Neural progenitor cell (in vitro differentiated cells): ENCODE measurements around the gene EDEM1. TPM values are rescaled to one million over a fixed set of nuclear protein-coding genes. Genes with fewer than 3 reads are reported as not detected.

Experiments
- DNase-seq: peaks from one replicate; pipeline ENCODE4 v3.0.0-alpha.2; 2016; ENCODE audit warnings: low spot score
- H2AFZ ChIP-seq: fragments of 200-600 bp; sonication (generic); replicated peaks from 2 replicates; pipeline ENCODE4 v1.6.1; 2016; ENCODE audit warnings: antibody characterized with exemption
- H3F3A ChIP-seq: fragments of 200-600 bp; sonication (generic); 2 replicates; pipeline ENCODE4 v1.6.1; 2016; ENCODE audit warnings: antibody characterized with exemption, low read depth
- H3K27ac ChIP-seq: fragments of 200-600 bp; sonication (generic); 2 replicates; pipeline ENCODE4 v1.5.1; 2016; ENCODE audit warnings: mild to moderate bottlenecking
- H3K27me3 ChIP-seq: fragments of 200-600 bp; sonication (generic); 2 replicates; pipeline ENCODE4 v1.6.1; 2016; ENCODE audit warnings: mild to moderate bottlenecking, moderate library complexity
- H3K36me3 ChIP-seq: fragments of 200-600 bp; sonication (generic); 2 replicates; pipeline ENCODE4 v1.5.1; 2016
- H3K4me1 ChIP-seq: fragments of 200-600 bp; sonication (generic); 2 replicates; pipeline ENCODE4 v1.6.1; 2016; ENCODE audit warnings: mixed run types
- H3K4me2 ChIP-seq: fragments of 200-600 bp; sonication (generic); 2 replicates; pipeline ENCODE4 v1.6.1; 2016
- H3K4me3 ChIP-seq: fragments of 200-600 bp; sonication (generic); 2 replicates; pipeline ENCODE4 v1.5.1; 2016
- H3K79me2 ChIP-seq: fragments of 200-600 bp; sonication (generic); 2 replicates; pipeline ENCODE4 v1.6.1; 2016; ENCODE audit warnings: low read depth
- H3K9ac ChIP-seq: fragments of 200-600 bp; sonication (generic); 2 replicates; pipeline ENCODE4 v1.6.1; 2016
- H3K9me3 ChIP-seq: fragments of 200-600 bp; sonication (generic); 2 replicates; pipeline ENCODE4 v1.5.1; 2016; ENCODE audit warnings: low read depth
- H4K20me1 ChIP-seq: fragments of 200-600 bp; sonication (generic); 2 replicates; pipeline ENCODE4 v1.6.1; 2016; ENCODE audit warnings: low read depth
- H3K27ac Mint-ChIP-seq: 3 replicates; pipeline ENCODE4 v1.8.0; 2021; ENCODE audit warnings: mixed read lengths
- H3K27me3 Mint-ChIP-seq: 2 replicates; pipeline ENCODE4 v1.8.0; 2022; ENCODE audit warnings: low read depth, mild to moderate bottlenecking, inconsistent platforms, moderate library complexity, mixed read lengths; ENCODE audit not compliant: insufficient read depth
- H3K36me3 Mint-ChIP-seq: 3 replicates; pipeline ENCODE4 v1.8.0; 2021; ENCODE audit warnings: mixed read lengths
- H3K4me1 Mint-ChIP-seq: 3 replicates; pipeline ENCODE4 v1.8.0; 2021; ENCODE audit warnings: mixed read lengths
- H3K4me3 Mint-ChIP-seq: 3 replicates; pipeline ENCODE4 v1.8.0; 2021; ENCODE audit warnings: mild to moderate bottlenecking, moderate library complexity, mixed read lengths
- H3K9me3 Mint-ChIP-seq: 3 replicates; pipeline ENCODE4 v1.8.0; 2020; ENCODE audit warnings: mixed read lengths
- EZH2 ChIP-seq: fragments of 200-600 bp; sonication (generic); IDR thresholded peaks from 2 replicates; pipeline ENCODE4 v1.6.1; 2017; ENCODE audit warnings: antibody characterized with exemption, mild to moderate bottlenecking, moderate library complexity
- EZH2phosphoT487 ChIP-seq: fragments of 200-600 bp; sonication (generic); IDR thresholded peaks from 2 replicates; pipeline ENCODE4 v1.6.1; 2017; ENCODE audit warnings: antibody characterized with exemption
- total RNA-seq: library from RNA; depleted of rRNA; stranded (reverse); fragments of >200 nt; gene quantifications from 2 replicates; pipeline ENCODE4 v1.2.3, GENCODE V29; 2015; ENCODE audit warnings: low replicate concordance
- TF ChIP-seq, protein P1 (sequence below): fragments of 200-600 bp; sonication (generic); IDR thresholded peaks from 2 replicates; pipeline ENCODE4 v1.5.1; 2017; ENCODE audit warnings: antibody characterized with exemption, mild to moderate bottlenecking

Gene EDEM1
- total RNA-seq, 1 donor from 2014 or later = 11.8 TPM

DNA sequence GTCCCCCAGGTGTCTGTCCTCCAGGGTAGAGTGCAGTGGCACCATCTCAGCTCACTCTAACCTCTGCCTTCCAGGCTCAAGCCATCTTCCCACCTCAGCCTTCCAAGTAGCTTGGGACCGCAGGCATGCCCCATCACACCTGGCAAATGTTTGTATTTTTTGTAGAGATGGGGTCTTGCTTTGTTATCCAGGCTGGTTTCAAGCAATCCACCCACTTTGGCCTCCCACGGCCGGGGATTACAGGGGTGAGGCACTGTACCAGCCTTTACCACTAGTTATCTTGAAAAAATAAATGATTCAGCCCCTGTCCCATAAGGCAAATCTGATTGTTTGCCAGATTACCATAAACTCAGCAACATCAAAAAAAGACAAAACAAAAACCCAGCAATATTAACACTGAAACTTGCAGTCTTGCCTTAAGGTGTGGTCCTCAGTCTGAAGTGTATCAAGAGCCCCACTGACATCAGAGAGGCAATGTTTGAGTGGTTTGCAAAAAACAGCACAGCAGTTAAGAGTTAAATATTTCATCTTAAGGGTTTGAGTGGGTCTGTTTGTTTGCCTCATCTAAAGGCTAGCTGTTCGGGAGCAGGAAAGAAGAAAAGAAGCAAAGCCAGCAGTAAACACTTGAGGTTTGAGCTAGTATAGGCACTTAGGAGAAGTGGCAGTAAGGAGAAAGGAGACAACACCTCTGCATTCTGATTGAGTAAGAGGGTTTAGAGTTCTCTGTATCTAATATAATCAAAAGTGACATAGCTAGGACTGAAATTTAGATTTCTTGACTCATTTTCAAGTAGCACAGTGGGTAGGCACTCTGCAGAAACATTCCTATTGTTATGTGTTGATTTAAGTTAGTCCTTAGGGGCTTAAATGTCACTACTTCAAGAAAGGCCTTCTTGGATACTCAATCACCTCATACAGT lies 26.3 kb upstream of the EDEM1 start:
- Histone ChIP-seq H3K79me2 (peaks cover 97% of the 10 kb centered on the region), H3K27ac (peak overlapping the region; percentile 48), H3K4me1 (peaks cover 38% of the 10 kb centered on the region), H4K20me1 (peaks cover 15% of the 10 kb centered on the region), H3K9ac (no peak overlapping the region), H3K27me3 (no peaks in the 10 kb centered on the region), H3F3A (peaks cover 19% of the 10 kb centered on the region), H2AFZ (no peak overlapping the region), H3K4me2 (peak overlapping the region; percentile 36), H3K4me3 (no peak overlapping the region), H3K9me3 (no peaks in the 10 kb centered on the region), H3K36me3 (no peaks in the 10 kb centered on the region)
- Mint-ChIP-seq H3K9me3 (no peaks in the 10 kb centered on the region), H3K27ac (no peak overlapping the region), H3K4me3 (no peak overlapping the region), H3K4me1 (peaks cover 23% of the 10 kb centered on the region), H3K36me3 (peaks cover 4% of the 10 kb centered on the region), H3K27me3 (no peaks in the 10 kb centered on the region)
- no peak for DNase-seq
- TF ChIP-seq EZH2phosphoT487 (no peak), EZH2 (no peak)
- TF ChIP-seq, protein P1, sequence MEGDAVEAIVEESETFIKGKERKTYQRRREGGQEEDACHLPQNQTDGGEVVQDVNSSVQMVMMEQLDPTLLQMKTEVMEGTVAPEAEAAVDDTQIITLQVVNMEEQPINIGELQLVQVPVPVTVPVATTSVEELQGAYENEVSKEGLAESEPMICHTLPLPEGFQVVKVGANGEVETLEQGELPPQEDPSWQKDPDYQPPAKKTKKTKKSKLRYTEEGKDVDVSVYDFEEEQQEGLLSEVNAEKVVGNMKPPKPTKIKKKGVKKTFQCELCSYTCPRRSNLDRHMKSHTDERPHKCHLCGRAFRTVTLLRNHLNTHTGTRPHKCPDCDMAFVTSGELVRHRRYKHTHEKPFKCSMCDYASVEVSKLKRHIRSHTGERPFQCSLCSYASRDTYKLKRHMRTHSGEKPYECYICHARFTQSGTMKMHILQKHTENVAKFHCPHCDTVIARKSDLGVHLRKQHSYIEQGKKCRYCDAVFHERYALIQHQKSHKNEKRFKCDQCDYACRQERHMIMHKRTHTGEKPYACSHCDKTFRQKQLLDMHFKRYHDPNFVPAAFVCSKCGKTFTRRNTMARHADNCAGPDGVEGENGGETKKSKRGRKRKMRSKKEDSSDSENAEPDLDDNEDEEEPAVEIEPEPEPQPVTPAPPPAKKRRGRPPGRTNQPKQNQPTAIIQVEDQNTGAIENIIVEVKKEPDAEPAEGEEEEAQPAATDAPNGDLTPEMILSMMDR = no peak

GRCh38 chr3:5162102-5162501 lies 25.4 kb upstream of the EDEM1 start:
- H3F3A ChIP-seq = peaks cover 19% of the 10 kb centered on the region
- no peaks in the 10 kb centered on the region for H3K27me3 ChIP-seq
- H3K4me2 ChIP-seq = no peak overlapping the region
- DNase-seq = peak; percentile 13
- H2AFZ ChIP-seq = no peak overlapping the region
- Mint-ChIP-seq H3K9me3 (no peaks in the 10 kb centered on the region), H3K27me3 (no peaks in the 10 kb centered on the region), H3K4me1 (peaks cover 23% of the 10 kb centered on the region), H3K36me3 (no peaks in the 10 kb centered on the region), H3K27ac (no peak overlapping the region), H3K4me3 (no peak overlapping the region)
- peaks cover 15% of the 10 kb centered on the region for H4K20me1 ChIP-seq
- H3K4me3 ChIP-seq = no peak overlapping the region
- H3K9ac ChIP-seq = no peak overlapping the region
- no peak overlapping the region for H3K27ac ChIP-seq
- H3K36me3 ChIP-seq = no peaks in the 10 kb centered on the region
- H3K79me2 ChIP-seq = peaks cover 97% of the 10 kb centered on the region
- H3K9me3 ChIP-seq = no peaks in the 10 kb centered on the region
- H3K4me1 ChIP-seq = peaks cover 38% of the 10 kb centered on the region
- TF ChIP-seq, protein P1 = no peak
- no peak for TF ChIP-seq EZH2phosphoT487

GRCh38 chr3:5165698-5166097 lies 21.8 kb upstream of the EDEM1 start:
- Histone ChIP-seq H3K79me2 (peaks cover 85% of the 10 kb centered on the region), H2AFZ (no peak overlapping the region), H3K4me1 (peaks cover 26% of the 10 kb centered on the region), H3K4me2 (no peak overlapping the region), H3F3A (peaks cover 13% of the 10 kb centered on the region), H3K9ac (no peak overlapping the region), H3K9me3 (no peaks in the 10 kb centered on the region), H3K4me3 (no peak overlapping the region), H4K20me1 (peaks cover 15% of the 10 kb centered on the region), H3K36me3 (no peaks in the 10 kb centered on the region), H3K27me3 (no peaks in the 10 kb centered on the region), H3K27ac (no peak overlapping the region)
- Mint-ChIP-seq H3K9me3 (no peaks in the 10 kb centered on the region), H3K4me1 (peaks cover 15% of the 10 kb centered on the region), H3K36me3 (no peaks in the 10 kb centered on the region), H3K27me3 (no peaks in the 10 kb centered on the region), H3K27ac (no peak overlapping the region), H3K4me3 (no peak overlapping the region)
- no peak for DNase-seq
- no peak for TF ChIP-seq EZH2phosphoT487
- TF ChIP-seq, protein P1 = no peak
- no peak for TF ChIP-seq EZH2
